ENCODE results near the gene CARD11. TPM values are rescaled to one million over a fixed set of nuclear protein-coding genes. Genes with fewer than 3 reads are reported as not detected.
"Not testable (repeated sequence)": the region's sequence is repeated elsewhere in the genome, so short reads cannot be mapped to it uniquely, and the experiment has no call there.

Gene CARD11
- polyA plus RNA-seq, 1 experiment, result 1.2 TPM

GRCh38 chr7:2962865-2963264 is 80.8 kb downstream of the CARD11 start:
- Histone ChIP-seq H3K4me3 (ENCODE audit: low read depth, low read length) (no peak overlapping the region), H3K27me3 (ENCODE audit: control insufficient read depth, insufficient read depth, low read length) (no peaks in the 10 kb centered on the region), H3K9me3 (ENCODE audit: control insufficient read depth, insufficient read depth, low read length) (peaks cover 5% of the 10 kb centered on the region; the same call in 1 of the 2 replicates), H3K27ac (ENCODE audit: low read depth, low read length) (no peak overlapping the region)
- TF ChIP-seq, protein P1, sequence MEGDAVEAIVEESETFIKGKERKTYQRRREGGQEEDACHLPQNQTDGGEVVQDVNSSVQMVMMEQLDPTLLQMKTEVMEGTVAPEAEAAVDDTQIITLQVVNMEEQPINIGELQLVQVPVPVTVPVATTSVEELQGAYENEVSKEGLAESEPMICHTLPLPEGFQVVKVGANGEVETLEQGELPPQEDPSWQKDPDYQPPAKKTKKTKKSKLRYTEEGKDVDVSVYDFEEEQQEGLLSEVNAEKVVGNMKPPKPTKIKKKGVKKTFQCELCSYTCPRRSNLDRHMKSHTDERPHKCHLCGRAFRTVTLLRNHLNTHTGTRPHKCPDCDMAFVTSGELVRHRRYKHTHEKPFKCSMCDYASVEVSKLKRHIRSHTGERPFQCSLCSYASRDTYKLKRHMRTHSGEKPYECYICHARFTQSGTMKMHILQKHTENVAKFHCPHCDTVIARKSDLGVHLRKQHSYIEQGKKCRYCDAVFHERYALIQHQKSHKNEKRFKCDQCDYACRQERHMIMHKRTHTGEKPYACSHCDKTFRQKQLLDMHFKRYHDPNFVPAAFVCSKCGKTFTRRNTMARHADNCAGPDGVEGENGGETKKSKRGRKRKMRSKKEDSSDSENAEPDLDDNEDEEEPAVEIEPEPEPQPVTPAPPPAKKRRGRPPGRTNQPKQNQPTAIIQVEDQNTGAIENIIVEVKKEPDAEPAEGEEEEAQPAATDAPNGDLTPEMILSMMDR (IDR thresholded peaks at IDR 0.05; ENCODE audit: low read depth, low read length), result no peak
- ChIA-PET POLR2A (no interaction called here), CTCF (no interaction called here)
- DNase-seq (ENCODE audit: low read depth, low spot score), result no peak

GRCh38 chr7:2959828-2960599 is 83.7 kb downstream of the CARD11 start:
- Histone ChIP-seq H3K27me3 (ENCODE audit: control insufficient read depth, insufficient read depth, low read length) (no peaks in the 10 kb centered on the region), H3K4me3 (ENCODE audit: low read depth, low read length) (no peak overlapping the region), H3K9me3 (ENCODE audit: control insufficient read depth, insufficient read depth, low read length) (no peaks in the 10 kb centered on the region), H3K27ac (ENCODE audit: low read depth, low read length) (no peak overlapping the region)
- TF ChIP-seq, protein P1 (IDR thresholded peaks at IDR 0.05; ENCODE audit: low read depth, low read length), result no peak
- CTCF ChIA-PET, result no interaction called here
- POLR2A ChIA-PET, result no interaction called here
- DNase-seq (ENCODE audit: low read depth, low spot score), result no peak

DNA sequence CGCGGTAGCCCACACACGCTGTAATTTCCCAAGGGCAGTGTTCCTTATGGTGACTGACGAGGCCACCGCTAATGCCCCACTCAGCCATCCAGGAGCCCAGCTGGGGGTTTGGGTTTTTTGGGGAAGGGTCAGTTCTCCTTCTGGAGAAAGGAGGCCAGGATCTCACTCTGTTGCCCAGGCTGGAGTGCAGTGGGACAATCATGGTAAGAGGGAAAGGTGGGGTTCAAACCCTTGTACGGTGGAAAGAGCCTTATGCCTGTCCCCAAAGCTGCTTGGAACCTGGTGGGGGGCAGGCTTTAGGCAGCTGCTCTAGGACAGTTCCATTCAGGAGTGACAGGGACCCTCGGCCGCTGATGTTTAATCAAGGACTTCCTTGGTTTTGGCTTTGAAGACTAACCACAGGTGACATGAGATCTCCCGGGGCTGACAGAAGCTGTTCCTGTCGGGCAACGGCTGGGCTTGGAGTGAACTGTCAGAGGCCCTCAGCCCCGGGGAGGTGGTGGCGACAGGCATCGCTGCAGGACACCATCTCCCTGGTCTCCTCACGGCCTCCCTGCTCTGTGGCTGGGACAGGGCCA is 84.5 kb downstream of the CARD11 start:
- ChIA-PET CTCF (no interaction called here), POLR2A (no interaction called here)
- Histone ChIP-seq H3K27me3 (ENCODE audit: control insufficient read depth, insufficient read depth, low read length) (no peaks in the 10 kb centered on the region), H3K27ac (ENCODE audit: low read depth, low read length) (no peak overlapping the region), H3K9me3 (ENCODE audit: control insufficient read depth, insufficient read depth, low read length) (no peaks in the 10 kb centered on the region), H3K4me3 (ENCODE audit: low read depth, low read length) (no peak overlapping the region)
- TF ChIP-seq, protein P1 (IDR thresholded peaks at IDR 0.05; ENCODE audit: low read depth, low read length), result no peak
- DNase-seq (ENCODE audit: low read depth, low spot score), result no peak

GRCh38 chr7:2958416-2959102 is 85.1 kb downstream of the CARD11 start:
- ChIA-PET CTCF (no interaction called here), POLR2A (no interaction called here)
- TF ChIP-seq, protein P1 (IDR thresholded peaks at IDR 0.05; ENCODE audit: low read depth, low read length), result no peak

DNA sequence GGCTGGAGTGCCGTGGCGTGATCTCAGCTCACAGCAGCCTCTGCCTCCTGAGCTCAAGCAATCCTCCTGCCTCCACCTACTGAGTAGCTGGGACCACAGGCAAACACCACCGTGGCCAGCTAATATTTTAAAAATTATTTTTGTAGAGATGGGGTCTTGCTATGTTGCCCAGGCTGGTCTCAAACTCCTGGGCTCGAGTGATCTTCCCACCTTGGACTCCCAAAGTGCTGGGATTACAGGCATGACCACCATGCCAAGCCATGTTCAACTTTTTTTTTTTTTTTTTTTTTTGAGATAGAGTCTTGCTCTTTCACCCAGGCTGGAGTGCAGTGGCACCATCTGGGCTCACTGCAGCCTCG is 86.3 kb downstream of the CARD11 start:
- DNase-seq (ENCODE audit: low read depth, low spot score); H3K4me3 ChIP-seq (ENCODE audit: low read depth, low read length); H3K27me3 ChIP-seq (ENCODE audit: control insufficient read depth, insufficient read depth, low read length); H3K27ac ChIP-seq (ENCODE audit: low read depth, low read length); H3K9me3 ChIP-seq (ENCODE audit: control insufficient read depth, insufficient read depth, low read length): not testable (repeated sequence)
- CTCF ChIA-PET, result interaction anchor here (0.7 kb wide), 1 partner anchor 611 kb away, joined by 6 read pairs; no protein-coding TSS in a partner anchor
- POLR2A ChIA-PET, result interaction anchor here (0.7 kb wide), 1 partner anchor 157 kb away, joined by 5 read pairs; no protein-coding TSS in a partner anchor

More at GRCh38 chr7:2958416-2959102, 85.1 kb downstream of the CARD11 start:
- no peak for DNase-seq (ENCODE audit: low read depth, low spot score)
- no peaks in the 10 kb centered on the region for H3K27me3 ChIP-seq (ENCODE audit: control insufficient read depth, insufficient read depth, low read length)
- H3K9me3 ChIP-seq (ENCODE audit: control insufficient read depth, insufficient read depth, low read length), result no peaks in the 10 kb centered on the region
- H3K4me3 ChIP-seq (ENCODE audit: low read depth, low read length), result no peak overlapping the region
- no peak overlapping the region for H3K27ac ChIP-seq (ENCODE audit: low read depth, low read length)
